DOHH2 (cell line): ENCODE data around the gene JPH2.

Experiments
- H3F3A ChIP-seq: fragments of 200-600 bp; sonication (generic), shearing (Covaris generic); 2 replicates; pipeline ENCODE4 v1.6.0; 2016; ENCODE audit warnings: antibody characterized with exemption, mild to moderate bottlenecking; ENCODE audit not compliant: control insufficient read depth, insufficient read depth
- H3K27ac ChIP-seq: fragments of 200-600 bp; sonication (generic); 2 replicates; pipeline ENCODE4 v1.5.1; 2014; ENCODE audit warnings: low read depth, mild to moderate bottlenecking, low read length, moderate library complexity
- H3K27me3 ChIP-seq: fragments of 200-600 bp; sonication (generic); 2 replicates; pipeline ENCODE4 v1.6.1; 2014; ENCODE audit warnings: mild to moderate bottlenecking, low read length, mixed read lengths; ENCODE audit not compliant: control insufficient read depth
- H3K36me3 ChIP-seq: fragments of 200-600 bp; sonication (generic); 2 replicates; pipeline ENCODE4 v1.6.1; 2014; ENCODE audit warnings: mild to moderate bottlenecking, low read length, moderate library complexity, mixed read lengths; ENCODE audit not compliant: control insufficient read depth
- H3K4me1 ChIP-seq: fragments of 200-600 bp; sonication (generic); 2 replicates; pipeline ENCODE4 v1.6.1; 2014; ENCODE audit warnings: mild to moderate bottlenecking, low read length, mixed read lengths; ENCODE audit not compliant: control insufficient read depth
- H3K4me2 ChIP-seq: fragments of 200-600 bp; sonication (generic); 2 replicates; pipeline ENCODE4 v1.6.0; 2014; ENCODE audit warnings: mild to moderate bottlenecking, low read length, moderate library complexity
- H3K4me3 ChIP-seq: fragments of 200-600 bp; sonication (generic); 2 replicates; pipeline ENCODE4 v1.5.1; 2014; ENCODE audit warnings: mild to moderate bottlenecking, low read length, mixed read lengths
- H3K79me2 ChIP-seq: fragments of 200-600 bp; sonication (generic); 2 replicates; pipeline ENCODE4 v1.6.1; 2014; ENCODE audit warnings: mild to moderate bottlenecking, low read length, mixed read lengths; ENCODE audit not compliant: control insufficient read depth
- H3K9me2 ChIP-seq: fragments of 200-600 bp; sonication (generic); replicated peaks from 2 replicates; pipeline ENCODE4 v1.6.1; 2014; ENCODE audit warnings: mild to moderate bottlenecking, low read length, mixed read lengths; ENCODE audit not compliant: control insufficient read depth
- H3K9me3 ChIP-seq: fragments of 200-600 bp; sonication (generic); 2 replicates; pipeline ENCODE4 v1.6.1; 2014; ENCODE audit warnings: antibody characterized with exemption, low read length, mixed read lengths; ENCODE audit not compliant: control insufficient read depth, insufficient read depth
- H4K20me1 ChIP-seq: fragments of 200-600 bp; sonication (generic); 2 replicates; pipeline ENCODE4 v1.6.0; 2014; ENCODE audit warnings: low read depth, mild to moderate bottlenecking, antibody characterized with exemption, low read length, moderate library complexity; ENCODE audit not compliant: control insufficient read depth, insufficient read depth
- CTCF ChIP-seq: fragments of 200-600 bp; sonication (generic); IDR thresholded peaks from one replicate; pipeline ENCODE4 v1.5.1; 2014; ENCODE audit warnings: antibody characterized with exemption, mild to moderate bottlenecking, low read depth, low read length; ENCODE audit not compliant: poor library complexity, severe bottlenecking
- EZH2phosphoT487 ChIP-seq: fragments of 200-600 bp; sonication (generic); IDR thresholded peaks from 2 replicates; pipeline ENCODE4 v1.6.1; 2017; ENCODE audit warnings: borderline replicate concordance, mild to moderate bottlenecking, antibody characterized with exemption, low read length, moderate library complexity, mixed read lengths

Gene JPH2

GRCh38 chr20:44222633-44223368, 35.8 kb upstream of the JPH2 start:
- Histone ChIP-seq H3K27me3 (no peaks in the 10 kb centered on the region), H3K36me3 (no peaks in the 10 kb centered on the region), H3K27ac (no peak overlapping the region), H3K4me3 (no peak overlapping the region), H3K9me2 (no peaks in the 10 kb centered on the region), H3K4me1 (peaks cover 13% of the 10 kb centered on the region), H3F3A (0 out of 2 replicates have a peak, but pooled peaks cover 2% of the 10 kb centered on the region), H3K79me2 (no peaks in the 10 kb centered on the region), H3K9me3 (no peaks in the 10 kb centered on the region), H3K4me2 (no peak overlapping the region), H4K20me1 (no peaks in the 10 kb centered on the region)
- TF ChIP-seq CTCF (peak; percentile 21), EZH2phosphoT487 (no peak)

GRCh38 chr20:44222027-44222426, 35.0 kb upstream of the JPH2 start:
- H3K79me2 ChIP-seq = no peaks in the 10 kb centered on the region
- no peaks in the 10 kb centered on the region for H4K20me1 ChIP-seq
- H3K4me3 ChIP-seq = no peak overlapping the region
- no peaks in the 10 kb centered on the region for H3K9me3 ChIP-seq
- H3K4me1 ChIP-seq = peaks cover 18% of the 10 kb centered on the region
- no peaks in the 10 kb centered on the region for H3K9me2 ChIP-seq
- 0 out of 2 replicates have a peak, but pooled peaks cover 2% of the 10 kb centered on the region for H3F3A ChIP-seq
- no peaks in the 10 kb centered on the region for H3K36me3 ChIP-seq
- H3K4me2 ChIP-seq = no peak overlapping the region
- TF ChIP-seq EZH2phosphoT487 (no peak), CTCF (no peak)
- H3K27me3 ChIP-seq = 0 out of 2 replicates have a peak, but pooled peaks cover 2% of the 10 kb centered on the region
- H3K27ac ChIP-seq = no peak overlapping the region

GRCh38 chr20:44221368-44221954, 34.5 kb upstream of the JPH2 start:
- Histone ChIP-seq H3K27me3 (0 out of 2 replicates have a peak, but pooled peaks cover 4% of the 10 kb centered on the region), H3K9me3 (no peaks in the 10 kb centered on the region), H3K36me3 (no peaks in the 10 kb centered on the region), H4K20me1 (no peaks in the 10 kb centered on the region), H3K9me2 (no peaks in the 10 kb centered on the region), H3K27ac (no peak overlapping the region), H3K4me3 (no peak overlapping the region), H3K4me1 (peaks cover 18% of the 10 kb centered on the region), H3F3A (0 out of 2 replicates have a peak, but pooled peaks cover 2% of the 10 kb centered on the region), H3K4me2 (no peak overlapping the region), H3K79me2 (no peaks in the 10 kb centered on the region)
- TF ChIP-seq EZH2phosphoT487 = no peak
- no peak for TF ChIP-seq CTCF
